B cell (primary cell): ENCODE results near the gene SPHK1. TPM values are rescaled to one million over a fixed set of nuclear protein-coding genes. Genes with fewer than 3 reads are reported as not detected.

Experiments used
- ATAC-seq: fragments of 200-7000 bp; cut with Tn5 transposase; one replicate; pipeline ENCODE4 v1.10.0; 2021; ENCODE audit warnings: low read depth, mild to moderate bottlenecking, moderate number of reproducible peaks, moderate library complexity
- CTCF ChIA-PET: fragments of 350-600 bp; sonication (Branson Sonifier 250); formaldehyde crosslinking; loops from one replicate; lab custom pipeline; 2021; ENCODE audit warnings: antibody characterized with exemption, inconsistent platforms; lab: Charles Lee
- POLR2A ChIA-PET: fragments of 350-600 bp; sonication (Branson Sonifier 250); formaldehyde crosslinking; loops from one replicate; lab custom pipeline; 2021; ENCODE audit warnings: antibody characterized with exemption; lab: Charles Lee
- DNase-seq: peaks from one replicate; pipeline ENCODE4 v3.0.0; 2013
- H2AFZ ChIP-seq: 2 replicates; pipeline ENCODE4 v1.6.1; 2012; ENCODE audit warnings: mild to moderate bottlenecking, low read depth, low read length; ENCODE audit not compliant: insufficient read depth, poor library complexity, severe bottlenecking
- H3K27ac ChIP-seq, 2 donors: 1 replicate in 1 of 2; 2 replicates in 1 of 2; pipeline ENCODE4 v1.5.1; 2012 to 2013; ENCODE audit warnings: low read length in 2 of 2, mild to moderate bottlenecking in 2 of 2, moderate library complexity in 1 of 2
- H3K27me3 ChIP-seq, 4 experiments: fragments of 200-600 bp in 1 of 4; sonication (generic) in 1 of 4; replicated peaks in 1 of 4; 1 replicate in 2 of 4; 2 replicates in 2 of 4; pipeline versions ENCODE4 v1.6.1 to v1.7.0; 2013 to 2016; ENCODE audit warnings: low read length in 3 of 4, mild to moderate bottlenecking in 2 of 4, mixed read lengths in 1 of 4, moderate library complexity in 1 of 4; ENCODE audit not compliant: insufficient read depth in 4 of 4, control insufficient read depth in 3 of 4; ENCODE audit errors: control extremely low read depth in 1 of 4
- H3K36me3 ChIP-seq, 2 experiments: replicated peaks in 1 of 2; 1 replicate in 1 of 2; 2 replicates in 1 of 2; pipeline versions ENCODE4 v1.6.1 to v1.7.1; 2013; ENCODE audit warnings: low read length in 1 of 2; ENCODE audit not compliant: insufficient read depth in 2 of 2, control insufficient read depth in 1 of 2; ENCODE audit errors: control extremely low read depth in 1 of 2, extremely low read depth in 1 of 2
- H3K4me1 ChIP-seq, 2 donors: fragments of 200-600 bp in 1 of 2; sonication (generic) in 1 of 2; 1 replicate in 1 of 2; 2 replicates in 1 of 2; pipeline versions ENCODE4 v1.5.1 to v1.6.1; 2013 to 2017; ENCODE audit warnings: low read length in 2 of 2; ENCODE audit not compliant: control insufficient read depth in 2 of 2, insufficient read depth in 2 of 2
- H3K4me2 ChIP-seq: replicated peaks from 2 replicates; pipeline ENCODE3; 2012; ENCODE audit warnings: mild to moderate bottlenecking, low read depth, low read length; ENCODE audit not compliant: poor library complexity, severe bottlenecking
- H3K4me3 ChIP-seq, 5 experiments: fragments of 200-600 bp in 1 of 5; sonication (generic) in 1 of 5; 1 replicate in 3 of 5; 2 replicates in 2 of 5; pipeline versions ENCODE4 v1.5.1 to v1.7.0; 2011 to 2016; ENCODE audit warnings: low read length in 4 of 5, mild to moderate bottlenecking in 4 of 5, low read depth in 2 of 5, control low read depth in 1 of 5, moderate library complexity in 1 of 5; ENCODE audit not compliant: insufficient read depth in 1 of 5; ENCODE audit errors: control extremely low read depth in 1 of 5, extremely low read depth in 1 of 5
- H3K79me2 ChIP-seq: fragments of 200-600 bp; sonication (generic); one replicate; pipeline ENCODE4 v1.6.0; 2016; ENCODE audit warnings: low read length; ENCODE audit not compliant: control insufficient read depth, insufficient read depth
- H3K9ac ChIP-seq: fragments of 200-600 bp; sonication (generic); 2 replicates; pipeline ENCODE4 v1.6.1; 2017; ENCODE audit warnings: mild to moderate bottlenecking, low read length, moderate library complexity
- H3K9me3 ChIP-seq, 3 donors: one replicate each; pipeline versions ENCODE4 v1.6.1 to v1.7.1; 2013; ENCODE audit warnings: low read length in 2 of 3; ENCODE audit not compliant: control insufficient read depth in 2 of 3, insufficient read depth in 1 of 3; ENCODE audit errors: control extremely low read depth in 1 of 3
- H4K20me1 ChIP-seq: 2 replicates; pipeline ENCODE4 v1.6.0; 2012; ENCODE audit warnings: mild to moderate bottlenecking, low read length; ENCODE audit not compliant: insufficient read depth, control insufficient read depth, poor library complexity, severe bottlenecking
- H3K27ac Mint-ChIP-seq: one replicate; pipeline ENCODE4 v1.8.0; 2021; ENCODE audit warnings: mixed read lengths
- H3K27me3 Mint-ChIP-seq: one replicate; pipeline ENCODE4 v1.8.0; 2021; ENCODE audit warnings: mixed read lengths
- H3K4me1 Mint-ChIP-seq: one replicate; pipeline ENCODE4 v1.8.0; 2021; ENCODE audit warnings: mixed read lengths
- H3K4me3 Mint-ChIP-seq: one replicate; pipeline ENCODE4 v1.8.0; 2021; ENCODE audit warnings: mixed read lengths
- H3K9me3 Mint-ChIP-seq: one replicate; pipeline ENCODE4 v1.8.0; 2022; ENCODE audit warnings: mixed read lengths; ENCODE audit not compliant: insufficient read depth
- EZH2 ChIP-seq: IDR thresholded peaks from 2 replicates; pipeline ENCODE4 v1.6.1; 2012; ENCODE audit warnings: borderline replicate concordance, low read depth, mild to moderate bottlenecking, moderate library complexity, low read length; ENCODE audit not compliant: insufficient read depth, poor library complexity, severe bottlenecking
- WGBS: methylation state at CpG from one replicate; pipeline ENCODE4 v1.1.5; 2013; ENCODE audit warnings: missing lambda C conversion rate; ENCODE audit not compliant: insufficient coverage; 5-methylcytosine and 5-hydroxymethylcytosine counted together
- intact Hi-C: fragments of 100-400 bp; cut with micrococcal nuclease; formaldehyde crosslinking; loops from one replicate; pipeline ENCODE4 v1.10.0; 2022
- polyA plus RNA-seq: library from polyadenylated mRNA; depleted of rRNA; stranded (reverse); fragments of >200 nt; gene quantifications from 2 replicates; pipeline ENCODE4 v1.2.3, GENCODE V29; 2012
- total RNA-seq, 2 donors: library from RNA; stranded (reverse); fragments of 120-200 nt in 1 of 2; gene quantifications; 1 replicate in 1 of 2; 2 replicates in 1 of 2; pipeline versions ENCODE4 v1.2.3 to v1.2.4, GENCODE V29; 2013 to 2022
- TF ChIP-seq, protein P1 (sequence below): fragments of 200-600 bp; IDR thresholded peaks from one replicate; pipeline ENCODE4 v1.8.0; 2022; ENCODE audit warnings: antibody characterized with exemption, mild to moderate bottlenecking

SPHK1 gene
- total and polyA plus RNA-seq, 2 donors (not counting 1 experiment from before 2014, with no cell fraction given) = 1.1 to 2.4 TPM

DNA sequence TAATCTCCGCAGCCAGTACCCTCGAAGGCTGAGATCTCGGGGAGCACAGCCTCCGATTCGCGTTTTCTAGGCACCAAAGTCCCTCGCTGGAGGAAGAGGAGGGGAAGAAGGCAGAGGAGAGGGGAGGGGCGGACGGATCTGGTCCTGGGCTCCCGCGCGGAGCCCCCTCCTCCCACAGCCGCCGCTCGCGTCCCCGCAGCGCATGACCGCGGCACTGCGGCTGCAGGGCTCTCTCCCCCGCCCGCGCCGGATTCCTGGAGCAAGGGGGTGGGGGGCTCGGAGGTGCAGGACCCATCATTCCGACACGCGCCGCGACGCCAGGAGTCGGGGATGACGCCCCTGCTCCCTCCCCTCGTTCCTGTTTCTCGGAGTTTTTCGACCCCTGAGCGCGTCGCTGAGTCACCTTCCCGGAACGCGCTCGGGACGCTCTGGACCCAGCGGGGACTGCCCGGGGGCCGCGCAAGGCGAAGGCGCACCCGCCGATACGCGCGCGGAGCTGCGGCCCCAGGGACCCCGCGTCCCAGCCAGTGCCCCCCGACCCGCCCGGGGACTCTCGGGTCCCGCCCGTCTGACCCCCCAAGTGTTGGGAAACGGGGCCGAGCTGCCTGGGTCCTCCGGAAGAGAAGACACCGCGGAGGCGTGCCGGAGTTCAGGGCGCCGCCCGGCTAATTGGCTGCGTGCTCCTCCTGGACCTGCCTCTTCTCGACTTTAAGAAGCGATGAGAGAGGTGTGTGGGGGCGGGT is 1.4 kb upstream of the SPHK1 start:
- H3K9me3 Mint-ChIP-seq = no peaks in the 10 kb centered on the region
- Histone ChIP-seq H3K36me3 (no peaks in the 10 kb centered on the region), H3K4me1 (peaks cover 26 to 29% of the 10 kb centered on the region in 2 donors), H3K4me2 (peak overlapping the region; percentile 100), H2AFZ (peak overlapping the region; percentile 85), H3K4me3 (peak overlapping the region; percentile 40 to 71 (median 58)), H3K79me2 (no peaks in the 10 kb centered on the region), H3K9ac (peak overlapping the region; percentile 70), H3K27me3 (peaks cover 0 to 24% (median 8%) of the 10 kb centered on the region in 4 experiments), H3K27ac (no peak overlapping the region), H3K9me3 (no peaks in the 10 kb centered on the region), H4K20me1 (peaks cover 11% of the 10 kb centered on the region)
- H3K27ac Mint-ChIP-seq = no peak overlapping the region
- TF ChIP-seq, protein P1, sequence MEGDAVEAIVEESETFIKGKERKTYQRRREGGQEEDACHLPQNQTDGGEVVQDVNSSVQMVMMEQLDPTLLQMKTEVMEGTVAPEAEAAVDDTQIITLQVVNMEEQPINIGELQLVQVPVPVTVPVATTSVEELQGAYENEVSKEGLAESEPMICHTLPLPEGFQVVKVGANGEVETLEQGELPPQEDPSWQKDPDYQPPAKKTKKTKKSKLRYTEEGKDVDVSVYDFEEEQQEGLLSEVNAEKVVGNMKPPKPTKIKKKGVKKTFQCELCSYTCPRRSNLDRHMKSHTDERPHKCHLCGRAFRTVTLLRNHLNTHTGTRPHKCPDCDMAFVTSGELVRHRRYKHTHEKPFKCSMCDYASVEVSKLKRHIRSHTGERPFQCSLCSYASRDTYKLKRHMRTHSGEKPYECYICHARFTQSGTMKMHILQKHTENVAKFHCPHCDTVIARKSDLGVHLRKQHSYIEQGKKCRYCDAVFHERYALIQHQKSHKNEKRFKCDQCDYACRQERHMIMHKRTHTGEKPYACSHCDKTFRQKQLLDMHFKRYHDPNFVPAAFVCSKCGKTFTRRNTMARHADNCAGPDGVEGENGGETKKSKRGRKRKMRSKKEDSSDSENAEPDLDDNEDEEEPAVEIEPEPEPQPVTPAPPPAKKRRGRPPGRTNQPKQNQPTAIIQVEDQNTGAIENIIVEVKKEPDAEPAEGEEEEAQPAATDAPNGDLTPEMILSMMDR = no peak
- no peak for TF ChIP-seq EZH2
- CTCF ChIA-PET = interaction anchor here (3.9 to 10.1 kb wide), 3 partner anchors 15 to 30 kb away, joined by 18 to 94 read pairs (median 32); partner anchors contain the start of gene PRPSAP1
- POLR2A ChIA-PET = interaction anchor here (0.6 to 0.7 kb wide), 2 partner anchors 14 to 365 kb away, joined by 3 read pairs; no protein-coding TSS in a partner anchor
- DNase-seq = no peak
- H3K4me1 Mint-ChIP-seq = peaks cover 17% of the 10 kb centered on the region
- under 1% methylated on average over 73 of the region's 80 CpGs for WGBS
- peak overlapping the region; percentile 85 for H3K4me3 Mint-ChIP-seq
- peak; percentile 32 for ATAC-seq
- intact Hi-C loops = no loop called here
- peaks cover 12% of the 10 kb centered on the region for H3K27me3 Mint-ChIP-seq
